GM13976 (cell line): ENCODE data around the gene LRFN3.
"Not testable (repeated sequence)": the region's sequence is repeated elsewhere in the genome, so short reads cannot be mapped to it uniquely, and the experiment has no call there.

Source experiments
- DNase-seq: peaks from one replicate; pipeline ENCODE4 v3.0.0; 2012; ENCODE audit warnings: low spot score
- CTCF ChIP-seq: IDR thresholded peaks from 2 replicates; pipeline ENCODE4 v1.5.1; 2012; ENCODE audit warnings: borderline replicate concordance, mild to moderate bottlenecking; ENCODE audit not compliant: insufficient read depth; ENCODE audit errors: extremely low read depth, missing control alignments, control extremely low read depth
- in situ Hi-C: fragments of 300-500 bp; cut with MboI; formaldehyde crosslinking; loops from one replicate; pipeline ENCODE4 v1.12.0; 2022; ENCODE audit warnings: low sequenced_read_pairs, mixed read lengths, inconsistent platforms; ENCODE audit not compliant: unreplicated experiment

Gene LRFN3

GRCh38 chr19:35973487-35973886 is 37.3 kb downstream of the LRFN3 start:
- in situ Hi-C loops, result no loop called here
- DNase-seq, result no peak
- no peak for TF ChIP-seq CTCF

- TF ChIP-seq CTCF, result no peak
- in situ Hi-C loops, result no loop called here
- peak; percentile 64 for DNase-seq
These were observed 39.5 kb downstream of the LRFN3 start for GRCh38 chr19:35975608-35976214.

- in situ Hi-C loops, result no loop called here
- DNase-seq, result no peak
- TF ChIP-seq CTCF, result peak; percentile 22
These were observed 41.5 kb downstream of the LRFN3 start for GRCh38 chr19:35977446-35978222.

GRCh38 chr19:35978271-35978670 is 42.1 kb downstream of the LRFN3 start:
- TF ChIP-seq CTCF, result no peak
- no peak for DNase-seq
- in situ Hi-C loops, result no loop called here

- in situ Hi-C loops, result no loop called here
- no peak for DNase-seq
- TF ChIP-seq CTCF, result no peak
These were observed 42.7 kb downstream of the LRFN3 start for GRCh38 chr19:35978832-35979365.

GRCh38 chr19:35980997-35981396 is 44.8 kb downstream of the LRFN3 start:
- in situ Hi-C loops, result not testable (repeated sequence)

GRCh38 chr19:35983177-35983576 is 47.0 kb downstream of the LRFN3 start:
- in situ Hi-C loops, result no loop called here
- no peak for TF ChIP-seq CTCF
- no peak for DNase-seq

More at GRCh38 chr19:35980997-35981396, 44.8 kb downstream of the LRFN3 start:
- DNase-seq, result not testable (repeated sequence)
